Transverse colon (tissue), 4 donors: ENCODE data around the gene SYT2. TPM values are rescaled to one million over a fixed set of nuclear protein-coding genes. Genes with fewer than 3 reads are reported as not detected.

Source experiments
- DNase-seq: peaks from one replicate; pipeline ENCODE4 v3.0.0-alpha.2; 2019
- H3K27ac ChIP-seq, 4 donors: fragments of 200-600 bp; sonication (generic); 2 replicates each; pipeline ENCODE4 v1.5.1; 2016 to 2018; ENCODE audit warnings: inconsistent platforms in 4 of 4
- H3K27me3 ChIP-seq: fragments of 200-600 bp; sonication (generic); 2 replicates; pipeline ENCODE4 v1.5.1; 2017; ENCODE audit warnings: inconsistent platforms
- H3K36me3 ChIP-seq, 4 donors: fragments of 200-600 bp; sonication (generic); 2 replicates each; pipeline ENCODE4 v1.5.1; 2017 to 2019; ENCODE audit warnings: inconsistent platforms in 4 of 4
- H3K4me1 ChIP-seq, 4 donors: fragments of 200-600 bp; sonication (generic); 2 replicates each; pipeline ENCODE4 v1.5.1; 2017 to 2020; ENCODE audit warnings: inconsistent platforms in 4 of 4
- H3K4me3 ChIP-seq, 4 donors: fragments of 200-600 bp; sonication (generic); 1 replicate in 1 of 4; 2 replicates in 3 of 4; pipeline versions ENCODE4 v1.5.1 to v1.6.1; 2017 to 2019; ENCODE audit warnings: inconsistent platforms in 4 of 4
- H3K9me3 ChIP-seq, 2 donors: fragments of 200-600 bp; sonication (generic); 2 replicates each; pipeline ENCODE4 v1.5.1; 2017 to 2019; ENCODE audit warnings: inconsistent platforms in 2 of 2
- EP300 ChIP-seq: sonication (generic); formaldehyde crosslinking; IDR thresholded peaks from one replicate; pipeline ENCODE4 v1.6.1; 2017; ENCODE audit warnings: antibody characterized with exemption, low read depth
- POLR2A ChIP-seq: fragments of 450-650 bp; IDR thresholded peaks from one replicate; pipeline ENCODE4 v1.6.1; 2016; ENCODE audit warnings: antibody characterized with exemption, mild to moderate bottlenecking, moderate library complexity
- POLR2AphosphoS5 ChIP-seq, 3 donors: sonication (generic); formaldehyde crosslinking; IDR thresholded peaks; one replicate each; pipeline ENCODE4 v1.6.1; 2016; ENCODE audit warnings: antibody characterized with exemption in 3 of 3
- WGBS, 2 donors: methylation state at CpG; one replicate each; pipeline ENCODE4 v1.1.5; 2018; ENCODE audit warnings: low coverage in 1 of 2; 5-methylcytosine and 5-hydroxymethylcytosine counted together
- in situ Hi-C, 4 donors: fragments of 200-750 bp; cut with MboI; loops; one replicate each; pipeline versions ENCODE4 v1.15.0 to v1.15.1; 2017; ENCODE audit warnings: low sequenced_read_pairs in 3 of 4, low pct_ligation_motif_present in 1 of 4, low pct_unique_long_range_greater_than_20kb in 1 of 4
- intact Hi-C: fragments of 100-400 bp; cut with DNase I; formaldehyde crosslinking; loops from one replicate; pipeline ENCODE4 v1.15.1; 2023; ENCODE audit warnings: low total_unique reads
- total RNA-seq, 4 donors: library from RNA; depleted of rRNA; stranded (reverse); fragments of >200 nt; gene quantifications; one replicate each; pipeline ENCODE4 v1.1.0, GENCODE V29; 2016
- TF ChIP-seq, protein P1 (sequence below), 5 experiments: fragments of 200-600 bp in 3 of 5; fragments of 450-650 bp in 2 of 5; sonication (generic) in 3 of 5; IDR thresholded peaks; 1 replicate in 2 of 5; 2 replicates in 3 of 5; pipeline ENCODE4 v1.5.1; 2016 to 2017; ENCODE audit warnings: antibody characterized with exemption in 5 of 5, inconsistent platforms in 3 of 5, mild to moderate bottlenecking in 2 of 5, moderate library complexity in 1 of 5

SYT2 gene
- total RNA-seq, 4 donors from 2014 or later: 0.16 to 0.40 TPM; not detected in 2

DNA sequence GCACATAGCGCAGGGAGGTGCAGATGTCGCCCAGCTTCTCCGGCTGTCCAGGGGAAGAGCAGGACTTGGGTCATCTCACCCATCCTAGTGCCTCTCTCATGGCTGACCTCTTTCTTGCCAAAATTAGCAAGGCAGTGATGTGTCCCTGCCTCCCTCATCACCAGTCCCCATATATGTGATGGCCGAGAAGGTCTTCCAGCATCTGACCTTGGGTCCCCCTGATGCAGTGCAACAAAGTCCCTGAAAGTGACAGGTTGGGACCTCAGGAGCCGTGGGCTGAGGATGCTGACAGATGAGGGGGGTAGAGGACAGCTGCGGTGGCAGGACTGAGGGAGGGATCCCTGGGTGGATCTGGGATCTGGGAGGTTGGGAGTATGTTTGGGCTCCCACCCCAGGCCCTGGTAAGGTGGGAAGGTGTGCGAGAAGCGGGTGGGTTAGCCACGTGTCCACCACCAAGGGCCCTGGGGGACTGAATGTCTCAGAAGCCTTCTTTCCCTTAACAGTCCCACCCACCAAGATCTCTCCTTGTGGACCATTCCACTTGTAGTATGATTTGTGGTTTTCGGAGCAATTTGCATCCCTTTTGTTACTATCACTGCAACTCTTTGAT is 109.7 kb downstream of the SYT2 start:
- Histone ChIP-seq H3K4me3 (no peak overlapping the region), H3K4me1 (peaks cover 0 to 6% (median 0%) of the 10 kb centered on the region in 4 donors), H3K36me3 (no peaks in the 10 kb centered on the region), H3K27ac (peak overlapping the region in 1 of 4 donors; percentile 38), H3K9me3 (no peaks in the 10 kb centered on the region), H3K27me3 (no peaks in the 10 kb centered on the region)
- in situ Hi-C loops (loop anchor here in 3 of 4 donors (10.0 to 25.0 kb wide), 2 partner anchors 106 to 113 kb away; no protein-coding TSS in a partner anchor), intact Hi-C loops (loop anchor here (10.0 kb wide), 1 partner anchor 106 kb away; no protein-coding TSS in a partner anchor)
- WGBS, 2 donors: 82 to 87% methylated on average over 2 to 10 of the region's 10 CpGs
- DNase-seq: no peak
- no peak for TF ChIP-seq POLR2AphosphoS5 (IDR thresholded peaks at IDR 0.05)
- no peak for TF ChIP-seq POLR2A
- TF ChIP-seq, protein P1, sequence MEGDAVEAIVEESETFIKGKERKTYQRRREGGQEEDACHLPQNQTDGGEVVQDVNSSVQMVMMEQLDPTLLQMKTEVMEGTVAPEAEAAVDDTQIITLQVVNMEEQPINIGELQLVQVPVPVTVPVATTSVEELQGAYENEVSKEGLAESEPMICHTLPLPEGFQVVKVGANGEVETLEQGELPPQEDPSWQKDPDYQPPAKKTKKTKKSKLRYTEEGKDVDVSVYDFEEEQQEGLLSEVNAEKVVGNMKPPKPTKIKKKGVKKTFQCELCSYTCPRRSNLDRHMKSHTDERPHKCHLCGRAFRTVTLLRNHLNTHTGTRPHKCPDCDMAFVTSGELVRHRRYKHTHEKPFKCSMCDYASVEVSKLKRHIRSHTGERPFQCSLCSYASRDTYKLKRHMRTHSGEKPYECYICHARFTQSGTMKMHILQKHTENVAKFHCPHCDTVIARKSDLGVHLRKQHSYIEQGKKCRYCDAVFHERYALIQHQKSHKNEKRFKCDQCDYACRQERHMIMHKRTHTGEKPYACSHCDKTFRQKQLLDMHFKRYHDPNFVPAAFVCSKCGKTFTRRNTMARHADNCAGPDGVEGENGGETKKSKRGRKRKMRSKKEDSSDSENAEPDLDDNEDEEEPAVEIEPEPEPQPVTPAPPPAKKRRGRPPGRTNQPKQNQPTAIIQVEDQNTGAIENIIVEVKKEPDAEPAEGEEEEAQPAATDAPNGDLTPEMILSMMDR (IDR thresholded peaks at IDR 0.05): no peak
- TF ChIP-seq EP300: no peak

DNA sequence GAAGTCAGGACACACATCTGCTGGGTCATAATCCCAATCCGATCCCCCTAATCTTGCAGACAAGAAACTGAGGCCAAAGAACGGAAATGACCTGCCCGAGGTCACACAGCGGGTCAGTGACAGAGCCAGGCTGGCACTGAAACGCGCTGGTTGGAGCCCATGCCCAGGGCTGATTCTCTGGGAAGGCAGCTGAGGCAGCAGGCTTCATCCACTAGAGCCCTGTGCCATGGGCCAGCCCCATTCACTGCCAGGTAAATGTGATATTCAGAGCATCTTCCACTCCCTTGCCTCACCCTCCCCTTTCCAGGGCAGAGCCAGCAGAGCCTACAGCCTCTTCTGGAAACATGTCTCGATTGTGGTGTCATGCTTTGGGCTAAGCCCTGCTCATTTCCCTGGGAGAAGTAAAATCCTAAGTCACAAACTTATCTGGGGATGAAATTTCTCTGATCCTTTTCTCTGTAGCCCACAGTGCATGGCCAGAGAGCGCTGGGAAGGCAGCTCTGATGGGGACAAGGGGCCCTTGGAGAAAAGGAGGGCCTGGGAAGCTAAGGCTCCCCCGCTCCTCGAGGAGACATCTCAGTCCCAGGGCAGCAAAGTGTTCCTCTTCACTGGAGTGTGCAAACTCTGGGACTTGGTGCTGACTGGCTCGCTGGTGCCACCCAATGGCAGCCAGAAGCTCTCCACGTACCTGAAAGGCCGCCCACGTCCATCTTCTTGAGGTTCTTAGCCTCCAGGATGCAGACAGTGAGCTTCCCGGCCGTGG is 110.4 kb downstream of the SYT2 start:
- Histone ChIP-seq H3K4me3 (no peak overlapping the region), H3K4me1 (peaks cover 0 to 6% (median 0%) of the 10 kb centered on the region in 4 donors), H3K27me3 (no peaks in the 10 kb centered on the region), H3K9me3 (no peaks in the 10 kb centered on the region), H3K27ac (peak overlapping the region; percentile 1 to 50 (median 33)), H3K36me3 (no peaks in the 10 kb centered on the region)
- intact Hi-C loops (loop anchor here (10.0 kb wide), 1 partner anchor 105 kb away; no protein-coding TSS in a partner anchor), in situ Hi-C loops (loop anchor here in 3 of 4 donors (10.0 to 25.0 kb wide), 2 partner anchors 105 to 113 kb away; no protein-coding TSS in a partner anchor)
- WGBS, 2 donors: 52 to 100% methylated on average over 4 to 16 of the region's 16 CpGs
- peak; percentile 53 for DNase-seq
- TF ChIP-seq POLR2A: no peak
- TF ChIP-seq, protein P1 (IDR thresholded peaks at IDR 0.05): peak; percentile 54 to 69 (median 58)

DNA sequence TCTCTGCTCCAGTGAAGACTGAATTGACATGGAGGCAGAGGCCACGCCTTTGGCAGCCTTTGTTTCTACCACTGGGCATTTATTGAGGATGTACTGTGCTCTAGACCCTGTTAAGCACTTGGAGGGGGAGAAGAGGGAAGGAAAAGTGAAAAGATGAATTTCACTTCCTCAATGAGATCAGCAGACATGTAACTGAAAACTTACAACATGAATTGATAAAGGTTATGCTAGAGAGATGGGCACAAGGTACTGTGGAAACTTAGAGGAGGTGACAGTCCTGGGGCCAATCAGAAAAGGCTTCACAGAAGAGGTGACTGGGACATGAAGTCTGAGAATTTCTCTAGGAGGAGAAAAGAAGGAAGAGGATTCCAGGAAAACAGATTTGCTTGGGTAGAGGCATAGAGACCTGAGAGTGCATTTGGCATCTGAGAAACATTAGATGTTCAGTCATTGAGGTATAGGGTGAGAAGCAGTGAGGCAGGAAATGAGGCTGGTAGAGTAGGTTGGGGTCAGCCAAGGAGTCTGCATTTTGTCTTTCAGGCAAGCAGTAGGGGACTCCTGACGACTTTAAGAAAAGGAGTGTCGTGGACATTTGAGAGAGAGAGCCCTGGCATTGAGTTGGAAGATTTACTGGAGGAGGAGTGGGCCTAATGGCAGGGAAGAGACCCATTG is 113.0 kb downstream of the SYT2 start:
- 87 to 91% methylated on average over 3 of the region's 3 CpGs for WGBS, 2 donors
- no peak for DNase-seq
- Histone ChIP-seq H3K27ac (no peak overlapping the region), H3K9me3 (no peaks in the 10 kb centered on the region), H3K36me3 (no peaks in the 10 kb centered on the region), H3K4me3 (no peak overlapping the region), H3K27me3 (no peaks in the 10 kb centered on the region), H3K4me1 (peaks cover 0 to 6% (median 0%) of the 10 kb centered on the region in 4 donors)
- no peak for TF ChIP-seq POLR2AphosphoS5 (IDR thresholded peaks at IDR 0.05)
- TF ChIP-seq EP300: no peak
- TF ChIP-seq, protein P1 (IDR thresholded peaks at IDR 0.05): no peak
- TF ChIP-seq POLR2A: no peak
- intact Hi-C loops: no loop called here
- in situ Hi-C loops: no loop called here

DNA sequence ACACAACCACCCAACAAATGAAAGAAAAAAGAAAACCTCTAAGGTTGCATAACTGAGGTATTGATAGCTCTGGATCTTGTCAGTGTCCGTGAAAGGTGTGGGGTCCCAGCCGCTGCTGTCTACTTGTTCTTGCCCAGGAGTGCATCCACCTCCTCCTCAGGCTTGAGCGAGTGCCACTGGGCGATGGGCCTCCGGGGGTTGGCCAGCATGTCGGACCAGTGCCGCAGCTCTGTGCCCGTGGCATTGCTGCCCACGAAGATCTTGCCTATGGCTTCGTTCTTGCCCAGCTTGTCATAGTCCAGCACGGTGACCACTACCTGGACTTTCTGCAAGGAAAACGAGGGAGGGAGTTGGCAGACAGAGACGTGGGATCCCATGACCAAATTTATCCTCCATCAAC is 113.6 kb downstream of the SYT2 start:
- intact Hi-C loops: no loop called here

More for the DNA sequence above, 113.6 kb downstream of the SYT2 start:
- Histone ChIP-seq H3K4me3 (no peak overlapping the region), H3K27me3 (no peaks in the 10 kb centered on the region), H3K27ac (no peak overlapping the region), H3K9me3 (no peaks in the 10 kb centered on the region), H3K4me1 (peaks cover 0 to 6% (median 0%) of the 10 kb centered on the region in 4 donors), H3K36me3 (no peaks in the 10 kb centered on the region)
- 94% methylated on average over 13 of the region's 13 CpGs; no CpG with 5 or more reads in 1 of the 2 donors for WGBS, 2 donors
- no peak for DNase-seq
- in situ Hi-C loops: no loop called here
- TF ChIP-seq EP300 (no peak), POLR2A (no peak), POLR2AphosphoS5 (IDR thresholded peaks at IDR 0.05) (no peak)
- TF ChIP-seq, protein P1 (IDR thresholded peaks at IDR 0.05): no peak
